ENCODE results near the gene UEVLD. TPM values are rescaled to one million over a fixed set of nuclear protein-coding genes. Genes with fewer than 3 reads are reported as not detected.

The UEVLD gene
- total RNA-seq, 3 donors from 2014 or later, result 34.8 to 36.7 (median 35.3) TPM

DNA sequence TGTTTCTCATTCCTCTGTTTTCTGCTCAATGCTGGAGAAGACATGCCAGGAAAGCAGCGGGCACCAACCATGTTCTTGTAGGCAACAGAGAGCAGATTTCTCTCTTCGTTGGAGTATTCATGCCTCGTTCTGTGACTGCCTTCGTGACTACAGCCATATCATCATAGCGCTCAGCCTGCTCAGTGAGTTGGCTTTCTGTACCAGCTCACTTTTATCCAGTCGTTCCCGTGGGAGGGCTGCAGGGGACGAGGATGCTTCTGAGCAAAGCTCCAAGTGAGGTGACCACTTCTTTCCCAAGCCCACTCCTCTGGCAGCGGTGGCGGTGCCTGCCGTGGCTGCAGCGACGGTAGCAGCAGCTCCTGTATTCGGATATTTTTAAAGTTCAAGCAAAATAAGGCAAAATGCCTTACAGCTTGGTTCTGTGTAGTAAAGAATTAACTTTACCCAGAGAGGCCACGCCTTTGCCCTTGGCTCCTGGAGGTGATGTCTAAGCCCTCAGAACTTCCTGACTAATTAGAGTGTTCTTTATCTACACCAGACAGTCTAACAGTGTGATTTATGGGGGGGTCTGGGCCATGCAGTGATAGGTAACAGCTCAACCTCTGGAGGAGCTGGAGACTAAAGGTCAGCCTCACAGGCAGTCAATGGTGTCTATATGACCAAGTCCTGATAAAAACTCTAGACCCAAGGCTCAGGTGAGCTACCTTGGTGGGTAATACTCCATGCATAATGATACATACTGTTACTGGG lies 97.6 kb downstream of the UEVLD start:
- no peak overlapping the region for H3K4me3 ChIP-seq
- ATAC-seq (peak; percentile 80), DNase-seq (peak in 1 of 3 donors; percentile 13)
- TF ChIP-seq, protein P1, sequence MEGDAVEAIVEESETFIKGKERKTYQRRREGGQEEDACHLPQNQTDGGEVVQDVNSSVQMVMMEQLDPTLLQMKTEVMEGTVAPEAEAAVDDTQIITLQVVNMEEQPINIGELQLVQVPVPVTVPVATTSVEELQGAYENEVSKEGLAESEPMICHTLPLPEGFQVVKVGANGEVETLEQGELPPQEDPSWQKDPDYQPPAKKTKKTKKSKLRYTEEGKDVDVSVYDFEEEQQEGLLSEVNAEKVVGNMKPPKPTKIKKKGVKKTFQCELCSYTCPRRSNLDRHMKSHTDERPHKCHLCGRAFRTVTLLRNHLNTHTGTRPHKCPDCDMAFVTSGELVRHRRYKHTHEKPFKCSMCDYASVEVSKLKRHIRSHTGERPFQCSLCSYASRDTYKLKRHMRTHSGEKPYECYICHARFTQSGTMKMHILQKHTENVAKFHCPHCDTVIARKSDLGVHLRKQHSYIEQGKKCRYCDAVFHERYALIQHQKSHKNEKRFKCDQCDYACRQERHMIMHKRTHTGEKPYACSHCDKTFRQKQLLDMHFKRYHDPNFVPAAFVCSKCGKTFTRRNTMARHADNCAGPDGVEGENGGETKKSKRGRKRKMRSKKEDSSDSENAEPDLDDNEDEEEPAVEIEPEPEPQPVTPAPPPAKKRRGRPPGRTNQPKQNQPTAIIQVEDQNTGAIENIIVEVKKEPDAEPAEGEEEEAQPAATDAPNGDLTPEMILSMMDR (IDR thresholded peaks at IDR 0.05), result no peak
- H3K4me1 ChIP-seq (ENCODE audit: low read depth), result peaks cover 5% of the 10 kb centered on the region
- H3K36me3 ChIP-seq (ENCODE audit: low read depth), result no peaks in the 10 kb centered on the region
- no peaks in the 10 kb centered on the region for H3K9me3 ChIP-seq
- intact Hi-C loops (cut with DNase I, micrococcal nuclease), result no loop called here

GRCh38 chr11:18490319-18490718 lies 98.2 kb downstream of the UEVLD start:
- no peak overlapping the region for H3K4me3 ChIP-seq
- peaks cover 5% of the 10 kb centered on the region for H3K4me1 ChIP-seq (ENCODE audit: low read depth)
- intact Hi-C loops (cut with DNase I, micrococcal nuclease), result no loop called here
- DNase-seq, result no peak
- H3K9me3 ChIP-seq, result no peaks in the 10 kb centered on the region
- TF ChIP-seq, protein P1 (IDR thresholded peaks at IDR 0.05), result no peak
- H3K36me3 ChIP-seq (ENCODE audit: low read depth), result no peaks in the 10 kb centered on the region
- ATAC-seq, result no peak

- intact Hi-C loops (cut with DNase I, micrococcal nuclease), result no loop called here
- no peak for ATAC-seq
Measured at GRCh38 chr11:18485913-18486528, 102.5 kb downstream of the UEVLD start.

More at GRCh38 chr11:18485913-18486528, 102.5 kb downstream of the UEVLD start:
- Histone ChIP-seq H3K4me3 (no peak overlapping the region), H3K4me1 (ENCODE audit: low read depth) (no peaks in the 10 kb centered on the region), H3K9me3 (no peaks in the 10 kb centered on the region), H3K36me3 (ENCODE audit: low read depth) (peaks cover 12% of the 10 kb centered on the region)
- TF ChIP-seq, protein P1 (IDR thresholded peaks at IDR 0.05), result no peak
- DNase-seq, result no peak

Other genes starting within 250 kb of the UEVLD start
- 100 to 1,000 TPM; 453 to 504 (median 462) TPM for gene LDHA, start 194.2 kb downstream of the UEVLD start, total RNA-seq
- not detected for gene LDHC, start 176.4 kb downstream of the UEVLD start, total RNA-seq
- gene LDHAL6A, start 132.9 kb downstream of the UEVLD start, total RNA-seq, result not detected
- 10 to 100 TPM; 60.6 to 71.1 (median 64.9) TPM for gene TSG101, start 61.8 kb downstream of the UEVLD start, total RNA-seq
- 1 to 10 TPM; 2.8 to 3.8 (median 3.3) TPM for gene MISFA, start 11.1 kb upstream of the UEVLD start, total RNA-seq
- gene SPTY2D1, start 45.6 kb upstream of the UEVLD start, total RNA-seq, result 10 to 100 TPM; 18.5 to 20.2 (median 18.6) TPM
- gene TMEM86A, start 110.0 kb upstream of the UEVLD start, total RNA-seq, result 1 to 10 TPM; 1.7 to 6.0 (median 5.0) TPM
- 1 to 10 TPM; 1.1 to 1.5 (median 1.5) TPM for gene IGSF22, start 137.5 kb upstream of the UEVLD start, total RNA-seq
- gene PTPN5, start 203.1 kb upstream of the UEVLD start, total RNA-seq, result under 1 TPM; 0.14 to 0.92 (median 0.17) TPM